GM23338 (cell line): ENCODE measurements around the gene SPATS1. TPM values are rescaled to one million over a fixed set of nuclear protein-coding genes. Genes with fewer than 3 reads are reported as not detected.

Experiments used
- ATAC-seq: fragments of 200-7000 bp; cut with Tn5 transposase; 3 replicates; pipeline ENCODE4 v1.9.1; 2020
- DNase-seq: peaks from one replicate; pipeline ENCODE4 v3.0.0-alpha.2; 2015; ENCODE audit warnings: low spot score
- H2AFZ ChIP-seq: fragments of 200-600 bp; sonication (generic); 2 replicates; pipeline ENCODE4 v1.8.0; 2016; ENCODE audit warnings: antibody characterized with exemption, mild to moderate bottlenecking, moderate library complexity
- H3F3A ChIP-seq: fragments of 200-600 bp; sonication (generic); replicated peaks from 2 replicates; pipeline ENCODE4 v1.8.0; 2017; ENCODE audit warnings: antibody characterized with exemption, mixed run types, low read depth
- H3K27ac ChIP-seq: fragments of 200-600 bp; sonication (generic); 2 replicates; pipeline ENCODE4 v1.6.1; 2016; ENCODE audit warnings: low read depth
- H3K27me3 ChIP-seq: fragments of 200-600 bp; sonication (generic); 2 replicates; pipeline ENCODE4 v1.8.0; 2016; ENCODE audit warnings: mild to moderate bottlenecking, mixed run types, moderate library complexity; ENCODE audit not compliant: insufficient read depth
- H3K36me3 ChIP-seq: fragments of 200-600 bp; sonication (generic); 2 replicates; pipeline ENCODE4 v1.8.0; 2016; ENCODE audit warnings: mild to moderate bottlenecking; ENCODE audit not compliant: insufficient read depth
- H3K4me1 ChIP-seq: fragments of 200-600 bp; sonication (generic); 2 replicates; pipeline ENCODE4 v1.8.0; 2016; ENCODE audit warnings: mild to moderate bottlenecking, moderate library complexity; ENCODE audit not compliant: insufficient read depth
- H3K4me2 ChIP-seq: fragments of 200-600 bp; sonication (generic); 2 replicates; pipeline ENCODE4 v1.7.1; 2017; ENCODE audit warnings: mixed run types
- H3K4me3 ChIP-seq: fragments of 200-600 bp; sonication (generic); 2 replicates; pipeline ENCODE4 v1.6.1; 2016; ENCODE audit warnings: mixed run types
- H3K79me2 ChIP-seq: fragments of 200-600 bp; sonication (generic); replicated peaks from 2 replicates; pipeline ENCODE4 v1.8.0; 2017; ENCODE audit warnings: mild to moderate bottlenecking; ENCODE audit not compliant: insufficient read depth
- H3K9me2 ChIP-seq: fragments of 200-600 bp; sonication (generic); 2 replicates; pipeline ENCODE4 v1.8.0; 2017; ENCODE audit not compliant: insufficient read depth
- H4K20me1 ChIP-seq: fragments of 200-600 bp; sonication (generic); replicated peaks from 2 replicates; pipeline ENCODE4 v1.8.0; 2017; ENCODE audit warnings: mild to moderate bottlenecking; ENCODE audit not compliant: insufficient read depth
- H3K27ac Mint-ChIP-seq: 2 replicates; pipeline ENCODE4 v1.8.0; 2020; ENCODE audit warnings: inconsistent platforms, mild to moderate bottlenecking, moderate library complexity, mixed read lengths
- H3K27me3 Mint-ChIP-seq: 3 replicates; pipeline ENCODE4 v1.8.0; 2022; ENCODE audit warnings: low read depth, mild to moderate bottlenecking, moderate library complexity, mixed read lengths, inconsistent platforms; ENCODE audit not compliant: insufficient read depth, poor library complexity
- H3K36me3 Mint-ChIP-seq: 3 replicates; pipeline ENCODE4 v1.8.0; 2021; ENCODE audit warnings: low read depth, mild to moderate bottlenecking, inconsistent platforms, moderate library complexity, mixed read lengths
- H3K4me1 Mint-ChIP-seq: 3 replicates; pipeline ENCODE4 v1.8.0; 2020; ENCODE audit warnings: mild to moderate bottlenecking, inconsistent platforms, mixed read lengths
- H3K4me3 Mint-ChIP-seq: 3 replicates; pipeline ENCODE4 v1.8.0; 2021; ENCODE audit warnings: moderate library complexity, mild to moderate bottlenecking, inconsistent platforms, mixed read lengths
- H3K9me3 Mint-ChIP-seq: 3 replicates; pipeline ENCODE4 v1.8.0; 2020; ENCODE audit warnings: moderate library complexity, mild to moderate bottlenecking, inconsistent platforms, mixed read lengths
- CREB1 ChIP-seq: fragments of 250-450 bp; sonication (Bioruptor Pico); IDR thresholded peaks from 2 replicates; pipeline ENCODE4 v1.5.0; 2020; ENCODE audit warnings: low read depth, mild to moderate bottlenecking, moderate library complexity
- CTCF ChIP-seq, 2 experiments: fragments of 200-600 bp in 1 of 2; sonication (generic) in 1 of 2; conservative IDR thresholded peaks; 2 replicates each; pipeline versions ENCODE4 v1.5.1 to v1.6.1; 2016 to 2017; ENCODE audit warnings: antibody characterized with exemption in 2 of 2, low read depth in 2 of 2, mild to moderate bottlenecking in 2 of 2, moderate library complexity in 1 of 2
- ETS1 ChIP-seq: IDR thresholded peaks from 2 replicates; pipeline ENCODE4 v1.6.1; 2016; ENCODE audit warnings: antibody characterized with exemption
- EZH2 ChIP-seq: fragments of 200-600 bp; sonication (generic); IDR thresholded peaks from one replicate; pipeline ENCODE4 v1.8.0; 2017; ENCODE audit warnings: antibody characterized with exemption, mild to moderate bottlenecking, low read depth; ENCODE audit not compliant: unreplicated experiment
- EZH2phosphoT487 ChIP-seq: fragments of 200-600 bp; sonication (generic); IDR thresholded peaks from one replicate; pipeline ENCODE4 v1.8.1; 2018; ENCODE audit warnings: antibody characterized with exemption; ENCODE audit not compliant: unreplicated experiment
- JUNB ChIP-seq: IDR thresholded peaks from one replicate; pipeline ENCODE4 v1.6.1; 2016; ENCODE audit warnings: antibody characterized with exemption; ENCODE audit not compliant: unreplicated experiment
- NANOG ChIP-seq: IDR thresholded peaks from 2 replicates; pipeline ENCODE4 v1.6.1; 2016; ENCODE audit warnings: antibody characterized with exemption, borderline replicate concordance
- POLR2AphosphoS5 ChIP-seq: IDR thresholded peaks from 2 replicates; pipeline ENCODE4 v1.6.1; 2016; ENCODE audit warnings: antibody characterized with exemption, low read depth
- REST ChIP-seq: IDR thresholded peaks from one replicate; pipeline ENCODE4 v1.6.1; 2018; ENCODE audit warnings: antibody characterized with exemption; ENCODE audit not compliant: unreplicated experiment
- STAT1 ChIP-seq: IDR thresholded peaks from one replicate; pipeline ENCODE4 v1.6.1; 2016; ENCODE audit warnings: antibody characterized with exemption; ENCODE audit not compliant: unreplicated experiment
- ZNF114 ChIP-seq: fragments of 250-450 bp; sonication (Bioruptor Pico); IDR thresholded peaks from 2 replicates; pipeline ENCODE4 v1.5.0; 2020; ENCODE audit warnings: mild to moderate bottlenecking, moderate library complexity
- ZNF331 ChIP-seq: fragments of 250-450 bp; sonication (Bioruptor Pico); IDR thresholded peaks from 2 replicates; pipeline ENCODE4 v1.5.0; 2020; ENCODE audit warnings: low read depth, mild to moderate bottlenecking, moderate library complexity
- ZNF462 ChIP-seq: fragments of 250-450 bp; sonication (Bioruptor Pico); IDR thresholded peaks from 2 replicates; pipeline ENCODE4 v1.5.0; 2020; ENCODE audit warnings: mild to moderate bottlenecking, moderate library complexity
- polyA plus RNA-seq: library from polyadenylated mRNA; unstranded; fragments of >200 nt; fragmentation: Nextera tagmentation; extraction: Ambion mirVana; gene quantifications from 2 replicates; pipeline ENCODE4 v1.2.1, GENCODE V29; 2016
- total RNA-seq: library from RNA; depleted of rRNA; stranded (reverse); fragments of >200 nt; shearing (Covaris generic); gene quantifications from 2 replicates; pipeline ENCODE4 v1.2.3, GENCODE V29; 2014

Gene SPATS1
- total and polyA plus RNA-seq, 2 experiments from 2014 or later: not detected

GRCh38 chr6:44315516-44315915 is 26.9 kb upstream of the SPATS1 start:
- Mint-ChIP-seq H3K4me3 (no peak overlapping the region), H3K27me3 (peaks cover 6% of the 10 kb centered on the region), H3K27ac (no peak overlapping the region), H3K4me1 (peaks cover 13% of the 10 kb centered on the region; the same call in 2 of the 3 replicates), H3K9me3 (no peaks in the 10 kb centered on the region), H3K36me3 (peaks cover 20% of the 10 kb centered on the region)
- DNase-seq: no peak
- Histone ChIP-seq H3K27me3 (no peaks in the 10 kb centered on the region), H3K4me2 (no peak overlapping the region), H3F3A (0 out of 2 replicates have a peak, but pooled peaks cover 4% of the 10 kb centered on the region), H3K4me1 (peaks cover 6% of the 10 kb centered on the region; the same call in 1 of the 2 replicates), H4K20me1 (no peaks in the 10 kb centered on the region), H3K36me3 (peaks cover 6% of the 10 kb centered on the region), H3K9me2 (no peaks in the 10 kb centered on the region), H3K79me2 (peaks cover 10% of the 10 kb centered on the region), H3K4me3 (no peak overlapping the region), H3K27ac (no peak overlapping the region), H2AFZ (no peak overlapping the region; the same call in 1 of the 2 replicates)
- no peak for TF ChIP-seq NANOG
- TF ChIP-seq ZNF114 (CRISPR knock-in tag): no peak
- no peak for TF ChIP-seq ZNF462
- TF ChIP-seq STAT1: no peak
- TF ChIP-seq EZH2phosphoT487: no peak
- no peak for TF ChIP-seq CTCF (conservative IDR thresholded peaks at IDR 0.05; ENCODE audit: low read depth in 2 of 2)
- TF ChIP-seq POLR2AphosphoS5: no peak
- TF ChIP-seq ETS1: no peak
- TF ChIP-seq ZNF331: no peak
- TF ChIP-seq REST: no peak
- TF ChIP-seq EZH2: no peak
- no peak for TF ChIP-seq JUNB
- no peak for TF ChIP-seq CREB1 (CRISPR knock-in tag)
- no peak for ATAC-seq
